HEK293 (cell line): ENCODE data around the gene MXD4.
A peak's percentile ranks its signal among the peaks of the same experiment; 100 is the strongest.

Experiments
- CTCF ChIA-PET: fragments of 350-600 bp; formaldehyde crosslinking; extraction: SDS; loops from one replicate; lab custom pipeline; 2021; ENCODE audit warnings: antibody characterized with exemption; lab: Yijun Ruan, JAX
- POLR2A ChIA-PET: fragments of 300-600 bp; formaldehyde crosslinking; extraction: SDS; loops from one replicate; lab custom pipeline; 2020; ENCODE audit warnings: antibody characterized with exemption, inconsistent platforms; lab: Yijun Ruan, JAX
- H3K27ac ChIP-seq: fragments of 200-500 bp; sonication (Bioruptor generic); 2 replicates; pipeline ENCODE4 v1.5.1; 2014; ENCODE audit warnings: low read depth, low read length, control low read depth, inconsistent platforms; ENCODE audit errors: extremely low read depth
- H3K36me3 ChIP-seq, 2 experiments: fragments of 200-500 bp in 1 of 2; sonication (Bioruptor generic) in 1 of 2; 1 replicate in 1 of 2; 2 replicates in 1 of 2; pipeline ENCODE4 v1.5.1; 2014 to 2017; ENCODE audit warnings: inconsistent platforms in 2 of 2, low read length in 2 of 2; ENCODE audit not compliant: control insufficient read depth in 2 of 2, insufficient read depth in 1 of 2
- H3K4me1 ChIP-seq: fragments of 200-500 bp; sonication (Bioruptor generic); 2 replicates; pipeline ENCODE4 v1.5.1; 2014; ENCODE audit warnings: mild to moderate bottlenecking, low read length, inconsistent platforms; ENCODE audit not compliant: control insufficient read depth, insufficient read depth
- H3K4me3 ChIP-seq: 2 replicates; pipeline ENCODE4 v1.5.1; 2011; ENCODE audit warnings: low read depth, mild to moderate bottlenecking, control low read depth, low read length, moderate library complexity
- H3K9me3 ChIP-seq: fragments of 200-500 bp; sonication (Bioruptor generic); 2 replicates; pipeline ENCODE4 v1.5.1; 2014; ENCODE audit warnings: low read depth, low read length, inconsistent platforms; ENCODE audit not compliant: control insufficient read depth, insufficient read depth
- CTCF ChIP-seq: fragments of 450-650 bp; formaldehyde crosslinking; IDR thresholded peaks from 2 replicates; pipeline ENCODE4 v1.5.1; 2016; ENCODE audit warnings: missing biosample characterization, missing genetic modification characterization
- GLIS2 ChIP-seq: fragments of 450-650 bp; formaldehyde crosslinking; IDR thresholded peaks from 2 replicates; pipeline ENCODE4 v1.5.1; 2016; ENCODE audit warnings: missing biosample characterization, missing genetic modification characterization
- HOXA7 ChIP-seq: sonication (generic); formaldehyde crosslinking; IDR thresholded peaks from 2 replicates; pipeline ENCODE4 v1.8.1; 2022; ENCODE audit warnings: missing genetic modification reagents, borderline replicate concordance
- HOXD13 ChIP-seq: sonication (generic); formaldehyde crosslinking; IDR thresholded peaks from 2 replicates; pipeline ENCODE4 v1.8.0; 2022; ENCODE audit warnings: missing genetic modification reagents, borderline replicate concordance
- MZF1 ChIP-seq: fragments of 450-650 bp; formaldehyde crosslinking; IDR thresholded peaks from 2 replicates; pipeline ENCODE4 v1.5.1; 2017; ENCODE audit warnings: missing biosample characterization, missing genetic modification characterization, borderline replicate concordance
- SP7 ChIP-seq: fragments of 450-650 bp; formaldehyde crosslinking; IDR thresholded peaks from 2 replicates; pipeline ENCODE4 v1.5.1; 2016; ENCODE audit warnings: missing biosample characterization, missing genetic modification characterization
- YY2 ChIP-seq: fragments of 450-650 bp; formaldehyde crosslinking; IDR thresholded peaks from 2 replicates; pipeline ENCODE4 v1.5.1; 2016; ENCODE audit warnings: missing biosample characterization, missing genetic modification characterization
- ZBTB48 ChIP-seq: fragments of 450-650 bp; formaldehyde crosslinking; IDR thresholded peaks from 2 replicates; pipeline ENCODE4 v1.5.1; 2016; ENCODE audit warnings: missing biosample characterization, missing genetic modification characterization
- ZIC2 ChIP-seq: fragments of 450-650 bp; formaldehyde crosslinking; IDR thresholded peaks from 2 replicates; pipeline ENCODE4 v1.5.1; 2016; ENCODE audit warnings: missing biosample characterization, missing genetic modification characterization
- ZNF112 ChIP-seq: fragments of 450-650 bp; formaldehyde crosslinking; IDR thresholded peaks from 2 replicates; pipeline ENCODE4 v1.5.0; 2017; ENCODE audit warnings: missing biosample characterization, missing genetic modification characterization
- ZNF121 ChIP-seq: fragments of 450-650 bp; formaldehyde crosslinking; IDR thresholded peaks from 2 replicates; pipeline ENCODE4 v1.5.1; 2016; ENCODE audit warnings: missing biosample characterization, missing genetic modification characterization
- ZNF148 ChIP-seq: fragments of 450-650 bp; formaldehyde crosslinking; IDR thresholded peaks from 2 replicates; pipeline ENCODE4 v1.5.0; 2017; ENCODE audit warnings: missing biosample characterization, missing genetic modification characterization, borderline replicate concordance
- ZNF16 ChIP-seq: fragments of 450-650 bp; formaldehyde crosslinking; IDR thresholded peaks from 2 replicates; pipeline ENCODE4 v1.5.1; 2016; ENCODE audit warnings: low read depth, missing biosample characterization, missing genetic modification characterization
- ZNF239 ChIP-seq: fragments of 450-650 bp; formaldehyde crosslinking; IDR thresholded peaks from 2 replicates; pipeline ENCODE4 v1.5.1; 2016; ENCODE audit warnings: missing biosample characterization, missing genetic modification characterization
- ZNF248 ChIP-seq: fragments of 450-650 bp; formaldehyde crosslinking; IDR thresholded peaks from 2 replicates; pipeline ENCODE4 v1.5.1; 2017; ENCODE audit warnings: missing biosample characterization, missing genetic modification characterization
- ZNF324 ChIP-seq: fragments of 450-650 bp; formaldehyde crosslinking; IDR thresholded peaks from 2 replicates; pipeline ENCODE4 v1.5.1; 2016; ENCODE audit warnings: missing biosample characterization, missing genetic modification characterization
- ZNF391 ChIP-seq: fragments of 450-650 bp; formaldehyde crosslinking; IDR thresholded peaks from 2 replicates; pipeline ENCODE4 v1.5.1; 2016; ENCODE audit warnings: low read depth, missing biosample characterization, missing genetic modification characterization, borderline replicate concordance
- ZNF426 ChIP-seq: fragments of 450-650 bp; formaldehyde crosslinking; IDR thresholded peaks from 2 replicates; pipeline ENCODE4 v1.5.1; 2017; ENCODE audit warnings: missing biosample characterization, missing genetic modification characterization, mild to moderate bottlenecking, inconsistent platforms, moderate library complexity
- ZNF48 ChIP-seq: fragments of 450-650 bp; formaldehyde crosslinking; IDR thresholded peaks from 2 replicates; pipeline ENCODE4 v1.5.1; 2016; ENCODE audit warnings: missing biosample characterization, missing genetic modification characterization
- ZNF555 ChIP-seq: fragments of 450-650 bp; formaldehyde crosslinking; conservative IDR thresholded peaks from 2 replicates; pipeline ENCODE4 v1.5.1; 2017; ENCODE audit warnings: missing biosample characterization, mild to moderate bottlenecking, missing genetic modification characterization, inconsistent platforms
- ZNF600 ChIP-seq: fragments of 450-650 bp; formaldehyde crosslinking; IDR thresholded peaks from 2 replicates; pipeline ENCODE4 v1.5.1; 2016; ENCODE audit warnings: missing biosample characterization, missing genetic modification characterization
- ZNF654 ChIP-seq: fragments of 450-650 bp; formaldehyde crosslinking; IDR thresholded peaks from 2 replicates; pipeline ENCODE4 v1.5.1; 2016; ENCODE audit warnings: low read depth, missing biosample characterization, missing genetic modification characterization
- ZNF707 ChIP-seq: fragments of 450-650 bp; formaldehyde crosslinking; IDR thresholded peaks from 2 replicates; pipeline ENCODE4 v1.5.1; 2016; ENCODE audit warnings: missing biosample characterization, missing genetic modification characterization
- ZNF791 ChIP-seq: fragments of 450-650 bp; formaldehyde crosslinking; IDR thresholded peaks from 2 replicates; pipeline ENCODE4 v1.5.1; 2016; ENCODE audit warnings: missing biosample characterization, missing genetic modification characterization
- ZNF843 ChIP-seq: fragments of 450-650 bp; formaldehyde crosslinking; IDR thresholded peaks from 2 replicates; pipeline ENCODE4 v1.5.1; 2016; ENCODE audit warnings: missing biosample characterization, missing genetic modification characterization
- ZSCAN23 ChIP-seq: fragments of 450-650 bp; formaldehyde crosslinking; IDR thresholded peaks from 2 replicates; pipeline ENCODE4 v1.5.1; 2016; ENCODE audit warnings: missing biosample characterization, missing genetic modification characterization
- ZXDB ChIP-seq: fragments of 450-650 bp; formaldehyde crosslinking; IDR thresholded peaks from 2 replicates; pipeline ENCODE4 v1.5.1; 2016; ENCODE audit warnings: missing biosample characterization, missing genetic modification characterization

MXD4 gene

GRCh38 chr4:2248821-2249261 is 13.1 kb downstream of the MXD4 start:
- no peaks in the 10 kb centered on the region for H3K4me1 ChIP-seq
- ChIA-PET POLR2A (interaction anchor here (0.7 kb wide), 1 partner anchor 144 kb away, joined by 5 read pairs; no protein-coding TSS in a partner anchor), CTCF (no interaction called here)
- peak; percentile 31; the same call in 1 of the 2 replicates for TF ChIP-seq GLIS2 (tag by site-specific recombination)
- no peak for TF ChIP-seq ZNF112 (tag by site-specific recombination)
- TF ChIP-seq ZNF248 (tag by site-specific recombination): no peak
- TF ChIP-seq ZNF707 (tag by site-specific recombination): no peak
- no peak for TF ChIP-seq MZF1
- peaks cover 0 to 49% of the 10 kb centered on the region in 2 experiments; a peak in 1 of 3 replicates for H3K36me3 ChIP-seq
- H3K4me3 ChIP-seq: no peak overlapping the region
- no peak overlapping the region for H3K27ac ChIP-seq
- H3K9me3 ChIP-seq: no peaks in the 10 kb centered on the region

GRCh38 chr4:2248044-2248780 is 13.7 kb downstream of the MXD4 start:
- H3K27ac ChIP-seq: no peak overlapping the region
- ChIA-PET CTCF (no interaction called here), POLR2A (interaction anchor here (0.5 kb wide), 1 partner anchor 188 kb away, joined by 6 read pairs; no protein-coding TSS in a partner anchor)

GRCh38 chr4:2247128-2248043 is 14.5 kb downstream of the MXD4 start:
- TF ChIP-seq SP7 (no peak), ZNF48 (no peak), CTCF (tag by site-specific recombination) (no peak), ZNF654 (no peak), ZNF791 (tag by site-specific recombination) (no peak), ZBTB48 (no peak), ZNF324 (tag by site-specific recombination) (no peak), ZNF426 (tag by site-specific recombination) (no peak), HOXA7 (no peak), ZNF600 (tag by site-specific recombination) (no peak), ZNF121 (tag by site-specific recombination) (no peak), ZNF555 (tag by site-specific recombination) (no peak), ZNF148 (tag by site-specific recombination) (no peak), ZNF391 (tag by site-specific recombination) (no peak), YY2 (tag by site-specific recombination) (no peak), ZXDB (tag by site-specific recombination) (no peak), ZNF843 (no peak), HOXD13 (CRISPR knock-in tag) (no peak), ZNF239 (tag by site-specific recombination) (no peak), ZSCAN23 (no peak)
- TF ChIP-seq, all 188 proteins: peak for 0
- CTCF ChIA-PET: no interaction called here
- H3K27ac ChIP-seq: no peak overlapping the region
- no peak overlapping the region for H3K4me3 ChIP-seq
- POLR2A ChIA-PET: no interaction called here
- H3K4me1 ChIP-seq: no peaks in the 10 kb centered on the region
- no peaks in the 10 kb centered on the region for H3K9me3 ChIP-seq
- H3K36me3 ChIP-seq: peaks cover 0 to 38% of the 10 kb centered on the region in 2 experiments; a peak in 1 of 3 replicates

More at GRCh38 chr4:2248044-2248780, 13.7 kb downstream of the MXD4 start:
- TF ChIP-seq ZNF16 (no peak), ZIC2 (tag by site-specific recombination) (peak; percentile 86)
- no peak overlapping the region for H3K4me3 ChIP-seq
- no peaks in the 10 kb centered on the region for H3K4me1 ChIP-seq
- no peaks in the 10 kb centered on the region for H3K9me3 ChIP-seq
- peaks cover 0 to 43% of the 10 kb centered on the region in 2 experiments; a peak in 1 of 3 replicates for H3K36me3 ChIP-seq
